A172 (cell line): ENCODE measurements around the gene TMEM59L. TPM values are rescaled to one million over a fixed set of nuclear protein-coding genes. Genes with fewer than 3 reads are reported as not detected.
A peak's percentile ranks its signal among the peaks of the same experiment; 100 is the strongest.

ENCODE experiments used
- DNase-seq: peaks from one replicate; pipeline ENCODE4 v3.0.0-alpha.2; 2015; ENCODE audit warnings: low spot score
- total RNA-seq: library from RNA; depleted of rRNA; stranded (reverse); fragments of >200 nt; shearing (Covaris generic); gene quantifications from 2 replicates; pipeline ENCODE4 v1.2.3, GENCODE V29; 2014

TMEM59L gene
- total RNA-seq, 1 experiment from 2014 or later = 5.2 TPM

- DNase-seq = no peak
Observed at GRCh38 chr19:18608805-18609716, 3.6 kb upstream of the TMEM59L start.

- no peak for DNase-seq
Observed at GRCh38 chr19:18609717-18610051, 3.0 kb upstream of the TMEM59L start.

- no peak for DNase-seq
Observed at GRCh38 chr19:18610245-18610555, 2.5 kb upstream of the TMEM59L start.

GRCh38 chr19:18610556-18611326, 1.9 kb upstream of the TMEM59L start:
- DNase-seq = no peak

GRCh38 chr19:18611327-18612050, 1.2 kb upstream of the TMEM59L start:
- no peak for DNase-seq

- no peak for DNase-seq
Observed at GRCh38 chr19:18612051-18612771, 459 bp upstream of the TMEM59L start.

- no peak for DNase-seq
Observed at GRCh38 chr19:18613589-18614234, 1.0 kb downstream of the TMEM59L start.

GRCh38 chr19:18616023-18616422, 3.4 kb downstream of the TMEM59L start:
- DNase-seq = no peak

GRCh38 chr19:18617562-18617961, 4.9 kb downstream of the TMEM59L start:
- no peak for DNase-seq

GRCh38 chr19:18618236-18618635, 5.6 kb downstream of the TMEM59L start:
- no peak for DNase-seq

GRCh38 chr19:18620311-18620710, 7.6 kb downstream of the TMEM59L start:
- DNase-seq = no peak

GRCh38 chr19:18620902-18621301, 8.2 kb downstream of the TMEM59L start:
- no peak for DNase-seq

GRCh38 chr19:18626906-18627305, 14.2 kb downstream of the TMEM59L start:
- no peak for DNase-seq

GRCh38 chr19:18629166-18630088, 16.8 kb downstream of the TMEM59L start:
- DNase-seq = no peak

GRCh38 chr19:18633321-18633720, 20.7 kb downstream of the TMEM59L start:
- no peak for DNase-seq

GRCh38 chr19:18634612-18635297, 22.1 kb downstream of the TMEM59L start:
- DNase-seq = no peak

- no peak for DNase-seq
Observed at GRCh38 chr19:18635831-18636182, 23.1 kb downstream of the TMEM59L start.

GRCh38 chr19:18636183-18636968, 23.7 kb downstream of the TMEM59L start:
- peak; percentile 93 for DNase-seq
